HG03432 (cell line): Measurements from ENCODE around the gene DOCK2.
A peak's percentile ranks its signal among the peaks of the same experiment; 100 is the strongest.
"Not testable (repeated sequence)": the region's sequence is repeated elsewhere in the genome, so short reads cannot be mapped to it uniquely, and the experiment has no call there.

ENCODE experiments used
- ATAC-seq: cut with Tn5 transposase; IDR thresholded peaks from one replicate; pipeline ENCODE4 v1.9.1; 2021; ENCODE audit warnings: mild to moderate bottlenecking, moderate library complexity; ENCODE audit not compliant: unreplicated experiment

The DOCK2 gene

GRCh38 chr5:169810524-169810923 lies 173.4 kb downstream of the DOCK2 start:
- no peak for ATAC-seq

DNA sequence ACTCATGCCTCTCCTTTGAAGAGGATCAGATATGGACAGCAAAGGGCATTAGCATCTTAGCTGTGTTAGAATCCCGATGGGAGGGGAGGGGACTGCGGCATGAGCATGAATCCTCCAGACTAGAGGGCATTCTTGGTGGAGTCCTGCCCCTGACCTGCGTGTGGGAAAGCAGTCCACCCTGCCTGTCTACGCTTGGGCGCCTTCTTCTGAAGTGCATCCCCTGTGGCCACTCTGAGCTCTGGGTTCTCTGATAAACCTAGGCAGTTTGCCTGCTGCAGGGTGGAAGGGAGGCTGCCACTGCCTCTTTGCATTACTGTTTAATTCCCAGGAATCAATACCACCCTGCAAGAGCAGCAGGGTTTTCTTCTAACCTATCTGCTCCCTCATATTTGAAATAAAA lies 173.9 kb downstream of the DOCK2 start:
- ATAC-seq: no peak

DNA sequence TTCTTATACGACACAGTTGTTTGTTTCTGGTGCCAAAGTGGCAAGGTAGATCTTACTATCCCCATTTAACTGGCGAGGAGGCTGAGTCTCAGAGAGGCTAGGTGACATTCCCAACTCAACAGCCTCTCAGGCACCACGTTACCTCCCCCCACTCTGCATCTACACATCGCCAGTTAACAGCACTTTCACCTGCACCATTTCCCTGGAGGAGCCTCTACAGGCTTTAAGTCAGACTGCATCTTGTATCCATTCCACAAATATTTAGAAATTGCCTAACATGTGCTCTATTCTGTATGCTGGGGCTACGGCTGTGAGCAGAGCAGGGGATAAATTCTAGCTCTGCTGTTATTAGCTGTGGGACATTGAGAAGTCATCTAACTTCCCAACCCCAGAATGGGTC lies 174.6 kb downstream of the DOCK2 start:
- ATAC-seq: no peak

GRCh38 chr5:169812786-169813185 lies 175.7 kb downstream of the DOCK2 start:
- ATAC-seq: no peak

GRCh38 chr5:169814045-169814444 lies 177.0 kb downstream of the DOCK2 start:
- ATAC-seq: no peak

DNA sequence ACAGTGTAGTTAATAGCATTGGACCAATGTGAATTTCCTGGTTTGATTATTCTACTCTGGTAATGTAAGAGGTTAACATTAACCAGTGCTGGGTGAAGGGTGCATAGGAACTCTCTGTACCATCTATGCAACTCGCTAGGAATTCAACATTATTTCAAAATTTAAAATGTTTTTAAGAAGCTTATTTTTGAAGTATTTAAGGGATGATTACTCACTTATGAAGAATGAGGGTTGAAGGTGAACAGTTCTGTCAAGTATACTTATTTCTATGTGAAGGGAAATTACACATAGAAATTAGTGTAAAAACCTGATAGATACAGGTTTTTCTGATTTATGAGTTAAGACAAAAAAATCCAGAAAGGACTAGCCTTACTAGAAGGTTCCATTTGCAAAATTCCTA lies 177.4 kb downstream of the DOCK2 start:
- no peak for ATAC-seq

DNA sequence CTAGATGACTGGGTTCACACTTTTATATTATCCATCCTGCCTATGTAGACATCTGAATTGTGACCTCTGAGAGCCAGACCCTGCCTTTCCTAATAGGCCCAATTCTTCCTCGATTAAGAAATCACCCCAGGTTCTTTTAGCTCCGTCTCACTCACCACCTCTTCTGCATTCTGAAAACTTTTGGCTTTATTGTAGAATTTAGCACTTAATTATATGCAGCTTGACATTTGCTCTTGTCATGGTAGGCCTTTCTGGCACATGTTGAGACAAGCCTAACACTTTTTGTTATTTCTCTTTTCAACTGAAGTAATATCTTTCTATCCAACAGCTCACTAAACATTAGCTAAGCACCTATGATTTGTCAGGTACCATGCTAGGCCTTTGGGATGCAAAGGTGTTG lies 180.0 kb downstream of the DOCK2 start:
- no peak for ATAC-seq

- ATAC-seq: no peak
Measured at GRCh38 chr5:169826618-169827017, 189.5 kb downstream of the DOCK2 start.

GRCh38 chr5:169827769-169828168 lies 190.7 kb downstream of the DOCK2 start:
- ATAC-seq: no peak

DNA sequence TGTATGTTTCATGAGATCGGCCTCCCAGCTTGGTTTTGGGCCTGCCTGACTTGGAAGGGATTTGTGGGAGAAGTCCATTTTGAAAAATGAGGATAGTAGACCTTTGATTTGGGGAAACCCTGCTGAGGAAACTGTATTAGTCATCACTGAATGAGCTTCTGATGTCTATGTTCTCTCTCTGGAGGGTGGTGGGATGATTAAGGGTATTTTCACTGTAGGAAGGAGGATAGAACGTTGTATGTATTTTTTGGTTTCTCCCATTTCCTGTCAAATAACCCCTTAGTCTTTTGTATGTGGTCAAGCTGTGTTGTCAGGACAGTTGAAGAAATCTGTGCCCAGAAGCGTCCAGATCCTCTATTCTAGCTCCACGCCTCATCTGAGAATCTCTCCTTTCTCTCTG lies 191.3 kb downstream of the DOCK2 start:
- peak; percentile 74 for ATAC-seq

GRCh38 chr5:169831331-169831730 lies 194.3 kb downstream of the DOCK2 start:
- ATAC-seq: no peak

- no peak for ATAC-seq
Measured at GRCh38 chr5:169832304-169832703, 195.2 kb downstream of the DOCK2 start.

GRCh38 chr5:169832845-169833244 lies 195.8 kb downstream of the DOCK2 start:
- ATAC-seq: peak; percentile 37

- not testable (repeated sequence) for ATAC-seq
Measured at GRCh38 chr5:169833681-169834292, 196.7 kb downstream of the DOCK2 start.

DNA sequence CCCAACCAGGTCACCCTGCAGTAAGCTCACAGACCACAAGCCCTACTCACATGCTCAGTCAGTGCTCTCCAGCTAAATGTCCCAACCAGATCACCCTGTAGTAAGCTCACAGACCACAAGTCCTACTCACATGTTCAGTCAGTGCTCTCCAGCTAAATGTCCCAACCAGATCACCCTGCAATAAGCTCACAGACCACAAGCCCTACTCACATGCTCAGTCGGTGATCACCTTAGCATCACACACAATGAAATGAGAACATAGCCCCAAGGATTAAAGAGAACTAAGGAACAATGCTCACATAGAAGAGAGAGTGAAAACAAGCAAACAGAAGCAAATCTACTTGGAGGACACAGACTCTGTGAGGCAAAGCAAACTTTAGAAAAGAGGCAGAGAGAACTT lies 197.5 kb downstream of the DOCK2 start:
- not testable (repeated sequence) for ATAC-seq

DNA sequence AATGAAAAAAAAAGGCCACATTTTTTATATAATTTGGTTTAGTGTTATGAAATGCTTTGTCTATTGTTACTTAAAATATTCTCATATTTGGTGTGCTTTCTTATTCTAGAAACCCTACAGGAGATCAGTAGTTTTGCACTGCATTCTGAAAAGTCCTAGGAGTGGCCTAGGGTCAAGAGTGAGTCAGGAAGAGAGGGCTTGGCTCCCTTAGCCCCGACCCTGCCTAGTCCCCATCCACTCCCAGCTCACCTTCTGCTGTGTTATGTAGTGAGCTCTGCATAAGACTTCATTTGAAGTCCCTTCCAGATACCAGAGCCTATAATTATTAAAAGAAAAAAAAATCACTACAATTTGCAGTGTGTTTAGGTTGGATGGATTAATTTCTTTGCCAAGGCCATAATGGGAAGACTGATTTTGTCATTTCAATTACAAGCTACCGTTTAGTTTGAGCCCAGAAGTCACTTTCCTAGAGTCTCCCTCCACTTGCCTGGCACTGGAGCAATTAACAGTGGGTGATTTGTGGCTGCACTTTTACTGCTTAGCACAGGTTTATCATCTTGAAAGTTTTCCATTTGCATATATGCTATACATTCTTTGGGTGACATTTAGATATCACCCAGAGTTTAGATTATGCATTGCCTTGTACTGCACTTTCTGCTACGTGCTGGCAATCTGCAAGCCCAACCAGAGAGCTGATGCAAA lies 199.9 kb downstream of the DOCK2 start:
- no peak for ATAC-seq

DNA sequence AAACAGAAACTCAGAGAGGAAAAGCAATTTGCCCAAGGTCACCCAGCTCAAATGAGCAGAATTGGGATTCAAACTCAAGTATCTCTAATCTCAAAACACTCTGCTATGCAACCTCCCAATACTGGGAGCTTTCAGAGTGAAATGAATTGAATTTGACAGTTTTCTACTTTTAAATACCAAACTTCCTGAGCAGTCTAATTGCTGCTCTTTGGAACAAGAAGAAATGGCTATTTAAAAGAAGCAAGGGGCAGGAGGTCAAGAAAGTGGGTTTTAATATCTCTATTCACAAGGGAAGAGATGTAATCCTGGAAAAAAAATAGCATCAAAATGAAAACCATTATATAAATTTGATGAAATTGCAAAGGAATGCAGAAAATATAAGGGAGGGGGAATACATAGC lies 200.6 kb downstream of the DOCK2 start:
- ATAC-seq: no peak

DNA sequence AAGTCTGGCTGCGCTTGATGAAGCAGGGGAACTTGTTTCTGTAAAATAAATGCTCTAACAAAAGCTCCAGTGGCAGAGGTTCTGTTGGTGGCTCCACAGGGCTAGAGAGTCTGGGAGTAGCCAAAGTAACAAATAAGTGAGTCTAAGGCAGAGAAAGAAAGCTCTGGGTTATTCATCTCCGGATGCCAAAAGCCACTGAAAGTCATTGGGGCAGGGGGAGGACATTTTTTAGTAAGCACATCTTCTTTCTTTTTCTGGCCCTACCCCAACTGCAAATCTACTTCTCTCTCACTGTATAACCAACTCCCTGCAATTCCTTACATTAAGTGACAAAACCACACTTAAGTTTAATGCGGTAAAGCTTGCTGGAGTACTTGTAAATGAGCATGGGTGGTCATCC lies 201.6 kb downstream of the DOCK2 start:
- ATAC-seq: peak; percentile 91

- no peak for ATAC-seq
Measured at GRCh38 chr5:169840405-169840804, 203.3 kb downstream of the DOCK2 start.

GRCh38 chr5:169842699-169843098 lies 205.6 kb downstream of the DOCK2 start:
- no peak for ATAC-seq

DNA sequence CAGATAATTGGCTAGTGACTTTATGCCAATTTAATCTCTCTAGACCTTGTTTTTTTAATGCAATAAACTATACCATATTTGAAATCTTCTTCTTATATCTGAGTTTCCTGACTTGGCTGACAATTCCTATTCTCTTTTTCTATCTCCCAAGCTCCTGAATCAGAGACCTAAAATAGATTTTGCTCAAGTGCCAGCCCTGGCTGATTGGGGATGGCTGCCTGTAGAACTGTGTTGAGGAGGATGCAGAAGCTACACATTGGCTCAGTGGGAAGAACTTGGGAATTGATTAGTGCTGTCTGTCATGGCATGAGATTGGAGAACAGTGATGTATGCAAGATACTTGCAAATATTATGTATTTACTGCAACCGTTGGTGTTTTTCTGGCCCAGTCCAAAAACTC lies 210.4 kb downstream of the DOCK2 start:
- no peak for ATAC-seq

DNA sequence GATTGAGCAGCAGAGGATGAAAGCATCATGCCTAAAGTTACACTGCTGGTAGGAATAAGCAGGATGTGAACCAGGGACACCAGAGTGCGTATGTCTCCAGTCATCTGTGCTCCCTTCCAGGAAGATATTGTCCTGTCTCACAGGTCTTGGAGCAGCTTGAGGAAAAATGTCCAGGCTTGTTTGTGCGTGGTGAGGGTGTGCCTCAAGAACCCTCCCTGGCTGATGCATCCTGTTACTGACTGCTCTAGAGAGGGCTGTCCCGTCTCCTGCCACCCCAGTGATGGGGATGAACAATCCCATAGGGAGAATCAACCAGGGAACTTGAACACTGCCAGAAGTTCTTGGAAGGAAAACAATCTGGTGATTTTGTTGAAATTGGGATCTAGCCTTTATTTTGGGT lies 211.2 kb downstream of the DOCK2 start:
- no peak for ATAC-seq

GRCh38 chr5:169848792-169849191 lies 211.7 kb downstream of the DOCK2 start:
- no peak for ATAC-seq
